GM21515 (cell line): ENCODE results near the gene SPATA6.

Experiments
- ATAC-seq: cut with Tn5 transposase; IDR thresholded peaks from one replicate; pipeline ENCODE4 v1.9.1; 2021; ENCODE audit not compliant: unreplicated experiment

The SPATA6 gene

DNA sequence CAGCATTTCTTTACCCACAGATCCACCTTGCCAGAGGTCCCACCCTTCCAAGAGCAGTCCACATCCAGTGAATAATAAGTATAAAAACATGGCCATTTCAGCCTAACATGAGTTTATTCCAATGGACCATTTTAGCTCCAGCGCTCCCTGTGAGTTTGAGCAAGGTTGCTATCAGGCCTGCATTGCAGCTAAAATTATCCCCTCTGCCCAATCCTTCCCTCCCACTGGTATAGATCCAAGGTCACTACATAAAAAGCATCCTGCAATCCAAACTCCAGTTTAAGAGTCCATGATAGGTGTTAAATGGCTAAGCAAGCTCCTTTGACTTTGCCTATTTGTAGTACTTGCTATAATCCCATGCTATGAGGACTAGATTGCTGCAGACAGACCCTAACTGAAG lies 213.9 kb downstream of the SPATA6 start:
- no peak for ATAC-seq

GRCh38 chr1:48254254-48254653 lies 217.8 kb downstream of the SPATA6 start:
- ATAC-seq = no peak

- no peak for ATAC-seq
Measured at GRCh38 chr1:48251821-48252220, 220.2 kb downstream of the SPATA6 start.

- no peak for ATAC-seq
Measured at GRCh38 chr1:48251323-48251722, 220.7 kb downstream of the SPATA6 start.

DNA sequence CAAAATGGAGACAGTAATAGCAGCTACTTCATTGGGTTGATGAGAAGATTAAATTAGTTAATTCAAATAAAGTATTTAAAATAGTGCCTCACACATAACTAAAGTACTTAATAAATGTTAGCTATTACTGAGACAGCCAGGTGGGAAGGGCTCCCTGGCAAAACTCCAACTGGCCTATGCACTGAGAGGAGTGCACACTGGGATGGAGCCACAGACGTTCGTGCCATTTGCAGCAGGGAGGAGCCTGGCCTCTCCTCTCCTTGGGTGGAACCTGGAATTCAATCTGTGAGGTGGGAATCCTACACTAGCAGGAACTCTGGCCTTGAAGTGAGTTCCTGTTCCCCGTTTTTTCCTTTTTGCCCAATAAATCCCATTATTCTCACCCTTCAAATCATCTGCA lies 221.4 kb downstream of the SPATA6 start:
- ATAC-seq = no peak

GRCh38 chr1:48249868-48250267 lies 222.1 kb downstream of the SPATA6 start:
- no peak for ATAC-seq

- ATAC-seq = no peak
Measured at GRCh38 chr1:48248356-48248755, 223.6 kb downstream of the SPATA6 start.

GRCh38 chr1:48246727-48247126 lies 225.3 kb downstream of the SPATA6 start:
- no peak for ATAC-seq
